Cerebellar cortex (tissue), 1 donor: ENCODE results near the gene SPOP.

Source experiments
- DNase-seq: peaks from one replicate; pipeline ENCODE4 v3.0.0-alpha.2; 2015; ENCODE audit warnings: low spot score

The SPOP gene

DNA sequence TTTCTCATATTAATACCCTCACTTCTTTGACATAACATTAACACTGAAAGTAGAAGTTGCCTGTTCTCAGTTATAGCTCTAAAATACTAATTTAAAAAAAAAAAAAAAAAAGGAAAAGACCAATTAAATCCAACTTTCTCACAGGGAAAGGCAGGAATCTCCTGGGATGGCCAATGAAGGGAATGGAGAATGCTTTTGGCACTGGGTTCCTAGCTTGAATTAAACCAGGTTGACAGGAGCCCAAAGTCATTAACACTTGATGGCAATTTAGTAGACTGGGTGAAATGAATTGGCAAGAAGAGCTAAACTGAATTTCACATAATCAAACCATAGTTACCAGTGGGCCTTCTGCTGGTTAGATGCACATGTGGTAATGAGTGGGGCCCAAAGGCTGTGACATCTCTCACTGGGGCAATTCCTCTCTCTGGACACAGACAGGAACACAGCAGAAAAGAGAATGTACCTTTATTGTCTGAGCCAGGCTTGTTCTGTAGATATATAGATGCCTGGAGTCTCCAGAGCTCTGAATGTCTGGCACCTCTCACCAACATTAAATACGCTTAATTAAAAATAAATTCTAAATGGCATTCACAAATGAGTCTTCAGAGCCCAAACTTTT lies 64.6 kb downstream of the SPOP start:
- no peak for DNase-seq

DNA sequence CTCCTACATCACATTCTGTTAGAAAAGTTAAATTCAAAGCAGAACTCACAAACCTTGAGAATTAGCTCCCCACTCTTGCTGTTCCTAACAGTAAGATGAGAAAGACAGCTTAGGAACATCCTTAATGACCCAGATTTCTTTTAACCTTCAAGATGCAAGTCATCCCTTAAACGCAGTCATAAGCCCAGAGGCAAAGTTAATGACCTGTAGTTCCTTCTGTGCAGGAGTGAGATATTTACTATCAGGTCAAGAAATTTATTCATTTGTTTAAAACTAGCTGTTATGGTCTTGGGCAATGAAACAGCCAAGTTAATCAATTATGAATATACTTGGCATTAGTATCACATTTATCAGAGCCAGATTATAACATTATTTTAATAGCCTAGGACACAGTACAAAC lies 65.2 kb downstream of the SPOP start:
- no peak for DNase-seq

DNA sequence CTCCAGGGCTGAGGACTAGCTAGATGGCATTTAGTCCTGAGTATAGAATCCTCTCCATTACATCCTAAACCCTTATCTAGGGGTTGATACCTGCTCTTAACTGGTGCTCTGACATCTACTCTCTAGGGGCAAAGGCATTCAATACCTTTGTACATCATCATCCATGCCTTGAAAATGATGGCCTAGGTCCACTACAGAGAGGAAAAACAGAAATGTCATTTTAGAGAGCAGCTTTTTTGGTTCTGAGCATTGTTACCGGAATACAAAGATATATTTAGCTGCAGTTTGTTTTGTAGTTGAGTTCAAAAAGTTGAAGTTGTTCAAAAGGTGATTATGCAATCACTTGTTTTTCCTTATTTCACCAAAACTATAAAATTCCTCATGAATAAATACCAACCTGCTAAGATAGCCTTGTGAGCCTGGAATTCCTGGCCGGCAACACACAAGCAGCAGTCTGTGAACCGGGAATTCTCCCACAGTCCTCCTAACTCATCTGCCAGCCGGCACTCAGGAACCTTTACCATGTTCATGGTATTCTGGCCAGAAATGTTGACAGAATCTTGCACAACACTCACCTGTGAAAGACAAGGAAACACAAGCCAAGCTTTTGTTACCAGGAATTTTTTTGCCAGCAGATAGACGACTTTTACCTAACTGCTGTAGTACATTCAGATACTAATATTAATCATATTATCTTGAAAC lies 66.9 kb downstream of the SPOP start:
- DNase-seq = no peak

DNA sequence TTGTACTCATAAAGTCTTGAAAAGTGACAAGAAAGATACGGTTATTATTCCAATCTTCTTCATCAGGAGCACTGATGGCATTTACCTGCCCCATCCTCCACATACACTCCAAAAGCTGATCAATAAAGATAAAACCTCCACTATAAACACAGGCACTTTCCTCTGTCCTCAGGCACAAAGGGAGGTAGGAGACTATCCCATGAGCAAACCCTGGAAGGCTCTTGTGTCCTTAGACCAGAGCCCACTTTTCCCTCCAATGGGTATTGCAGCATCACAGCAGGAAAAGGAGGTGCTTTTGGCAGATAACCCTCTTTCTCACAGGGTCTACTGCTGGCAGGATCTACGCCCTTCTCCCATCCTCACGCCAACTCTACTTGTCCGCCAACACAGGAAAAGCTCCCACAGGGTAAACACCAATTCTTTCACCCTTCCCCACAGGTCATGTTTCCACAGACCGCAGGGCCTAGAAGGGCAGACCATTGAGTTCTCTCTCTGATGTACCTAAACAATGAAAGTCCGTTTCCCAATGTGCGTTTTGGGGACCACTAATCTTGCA lies 73.5 kb downstream of the SPOP start:
- no peak for DNase-seq

DNA sequence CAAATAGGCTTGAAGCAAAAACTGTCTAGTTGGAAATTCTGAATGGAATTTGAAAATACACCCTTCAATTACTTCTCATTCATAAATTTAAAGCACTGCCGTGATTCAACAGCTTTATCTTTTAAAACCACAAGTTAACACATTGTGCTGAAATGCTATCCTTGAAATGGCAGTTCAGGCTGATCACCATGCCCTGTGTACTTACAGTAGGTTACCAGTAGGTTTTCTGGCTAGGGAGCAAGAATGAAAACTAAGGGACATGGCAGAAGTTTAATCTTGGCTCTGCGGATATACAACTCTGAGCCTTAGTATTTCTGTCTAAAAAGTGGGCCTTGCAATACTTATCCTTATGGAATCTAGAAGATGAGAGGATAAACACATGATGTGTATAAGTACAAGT lies 74.2 kb downstream of the SPOP start:
- no peak for DNase-seq

DNA sequence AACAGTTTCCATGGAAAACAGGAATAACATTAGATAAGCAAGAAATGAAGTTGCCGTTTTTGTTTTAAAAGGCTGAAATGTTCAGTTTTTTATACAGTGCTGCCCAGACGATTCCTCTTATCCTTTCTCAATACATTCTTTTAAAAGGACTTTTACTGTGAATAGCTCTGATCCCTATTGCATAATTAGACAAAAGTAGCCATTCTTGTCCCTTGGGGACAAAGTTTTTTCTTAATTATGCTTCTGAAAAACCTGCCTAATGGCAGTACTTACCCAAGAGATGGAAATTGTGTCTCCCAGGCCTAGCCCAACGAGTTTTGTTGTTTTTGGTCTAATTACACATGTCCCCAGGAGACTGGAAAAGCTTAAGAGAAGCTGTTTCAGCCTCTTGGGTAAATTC lies 74.7 kb downstream of the SPOP start:
- no peak for DNase-seq

DNA sequence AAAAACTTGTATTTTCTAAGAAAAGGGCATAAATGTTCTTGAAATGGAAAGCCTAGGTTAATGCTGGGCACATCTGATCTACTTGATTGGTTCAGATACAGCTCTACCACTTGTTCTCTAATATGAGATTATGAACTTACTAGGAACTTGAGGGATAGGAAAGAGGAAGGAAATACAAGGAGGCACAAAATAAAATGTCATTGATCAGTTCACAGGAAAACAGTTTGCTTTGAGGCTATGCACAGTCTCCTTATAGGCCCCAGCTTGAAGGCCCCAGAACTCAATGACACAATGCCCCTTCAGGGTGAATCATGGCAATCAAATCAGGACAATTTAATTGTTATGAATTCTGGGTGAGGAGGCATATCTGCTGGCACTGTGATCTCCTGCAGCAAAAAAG lies 75.1 kb downstream of the SPOP start:
- DNase-seq = no peak

DNA sequence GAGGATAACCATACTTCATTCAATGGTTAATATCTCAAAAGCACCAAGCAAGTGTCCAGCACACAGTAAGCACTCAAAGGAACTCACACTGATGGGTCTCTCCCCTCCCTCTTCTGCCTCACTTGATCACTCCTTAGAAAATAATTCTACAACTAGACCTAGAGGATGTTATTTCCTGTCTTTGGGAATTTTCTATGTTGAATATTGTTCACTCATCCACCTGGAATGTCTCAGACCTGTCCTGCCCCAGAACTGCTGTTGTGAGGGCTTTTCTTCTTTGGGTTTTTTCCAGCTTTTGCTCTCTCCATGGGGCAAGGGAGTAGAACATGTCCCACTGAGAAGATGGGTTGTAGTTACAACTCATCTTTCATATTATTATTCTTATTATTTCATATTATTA lies 76.9 kb downstream of the SPOP start:
- DNase-seq = no peak

DNA sequence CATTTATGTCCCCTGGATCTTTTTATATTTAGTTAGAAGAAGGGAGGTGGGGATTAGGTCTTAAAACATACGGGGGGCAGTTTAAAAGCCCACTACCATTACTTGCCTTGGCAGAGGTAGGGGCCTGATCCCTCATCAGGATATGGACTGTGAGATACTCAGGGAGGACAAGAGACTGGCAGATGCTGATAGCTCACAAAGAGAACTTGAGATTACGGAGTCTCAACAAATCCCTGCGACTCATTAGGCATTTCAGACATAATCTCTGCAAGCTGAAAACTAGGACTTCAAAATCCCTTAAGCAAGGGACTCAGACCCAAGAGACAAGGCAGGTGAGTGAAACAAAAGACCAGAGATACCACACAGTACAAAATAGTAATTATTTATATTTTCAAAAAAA lies 79.0 kb downstream of the SPOP start:
- DNase-seq = no peak

DNA sequence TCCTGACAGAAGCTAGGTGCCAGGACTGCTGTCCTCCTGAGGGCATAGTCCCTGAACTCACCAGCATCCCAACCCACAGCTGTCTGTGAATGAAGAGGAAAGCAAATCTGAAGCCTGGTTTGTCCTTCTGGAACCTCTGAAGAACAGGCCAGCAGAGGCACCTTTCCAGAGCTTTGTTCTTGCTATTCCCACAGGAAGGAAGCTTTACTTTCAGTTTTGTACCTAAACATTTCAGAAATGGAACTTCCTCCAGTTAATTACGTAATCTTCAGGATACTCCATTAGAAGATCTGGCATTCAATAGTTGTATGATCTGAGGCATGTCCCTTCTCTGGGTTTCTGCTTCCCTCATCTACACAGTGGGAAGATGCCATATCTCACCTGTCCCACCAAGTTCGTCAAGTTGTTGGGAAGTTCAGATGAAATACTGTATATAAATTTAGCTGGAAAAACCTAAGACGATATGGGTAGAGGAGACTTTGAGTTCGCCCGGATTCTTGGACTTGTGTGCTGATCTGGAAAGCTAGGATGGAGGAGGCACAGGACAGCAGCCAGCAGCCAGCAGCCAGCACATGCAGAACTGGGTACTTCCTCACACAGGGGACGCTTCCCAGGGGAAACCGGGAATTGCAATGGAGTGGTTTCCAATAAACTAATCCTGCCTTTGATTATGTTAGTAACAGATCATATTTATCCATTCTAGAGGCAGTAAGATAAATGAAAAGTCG lies 79.8 kb downstream of the SPOP start:
- DNase-seq = peak; percentile 40

DNA sequence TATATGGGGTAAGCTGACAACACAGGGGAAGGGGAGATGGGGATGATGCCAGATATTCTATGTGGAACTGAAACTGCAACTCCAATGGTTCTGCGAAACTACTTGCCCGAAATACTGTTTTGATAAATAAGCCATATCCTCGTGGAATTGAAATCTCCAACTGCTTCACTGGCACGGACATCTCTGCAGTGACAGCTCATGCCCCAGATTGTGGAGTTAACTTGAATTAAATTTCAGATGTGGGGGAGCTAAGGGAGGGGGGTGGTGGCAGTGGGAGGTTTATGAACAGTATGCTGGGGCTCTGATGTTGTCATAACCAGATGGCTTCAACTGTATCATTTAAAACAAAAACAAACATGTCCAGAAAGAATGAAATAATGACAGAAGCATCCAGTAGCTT lies 80.5 kb downstream of the SPOP start:
- no peak for DNase-seq

DNA sequence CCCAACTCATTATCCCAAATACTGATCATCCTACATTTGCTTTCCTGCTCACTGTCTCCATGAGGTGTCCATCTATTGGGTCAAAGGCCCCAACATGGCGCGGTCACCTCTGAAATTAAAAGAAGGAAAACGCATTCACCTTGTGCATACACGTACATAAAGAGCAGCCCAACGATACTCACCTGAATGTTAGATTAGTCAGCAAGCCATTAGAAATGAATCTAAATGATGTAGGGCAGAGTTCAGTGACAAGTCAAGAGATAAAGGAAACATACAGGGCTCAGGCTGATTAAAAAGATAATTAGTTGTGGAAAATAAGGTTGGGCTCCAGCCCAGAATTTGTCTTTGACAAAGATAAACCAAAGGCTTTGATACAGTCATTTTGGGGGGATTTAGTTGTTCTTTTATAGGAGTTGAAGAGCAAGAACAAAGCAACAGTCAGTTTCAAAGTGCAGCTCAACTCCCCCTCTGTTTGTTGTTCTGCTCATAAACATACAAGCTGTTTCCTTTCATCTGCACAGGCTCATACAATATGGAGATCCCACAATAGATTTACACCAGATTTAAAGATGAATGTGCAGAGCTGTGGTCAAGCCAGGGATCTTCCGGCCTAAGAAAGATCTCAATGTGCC lies 81.2 kb downstream of the SPOP start:
- no peak for DNase-seq

DNA sequence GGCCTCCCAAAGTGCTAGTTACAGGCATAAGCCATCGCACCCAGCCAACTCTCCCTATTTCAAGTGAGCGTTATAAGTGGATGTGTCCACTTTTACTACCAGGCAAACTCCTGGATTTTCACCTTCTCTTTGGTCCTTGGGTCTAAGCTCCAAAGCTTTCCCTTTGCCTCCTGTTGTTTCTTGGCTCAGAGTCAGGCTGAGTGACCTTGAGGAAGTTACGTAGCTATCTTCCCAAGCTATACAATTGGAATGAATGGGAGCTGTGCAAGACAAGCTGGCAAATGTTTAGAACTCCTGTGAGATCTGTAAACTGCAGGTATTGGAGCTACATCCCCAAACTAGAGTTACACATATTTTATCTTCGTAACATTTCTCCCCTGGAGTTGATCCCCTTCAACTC lies 81.9 kb downstream of the SPOP start:
- DNase-seq = no peak

DNA sequence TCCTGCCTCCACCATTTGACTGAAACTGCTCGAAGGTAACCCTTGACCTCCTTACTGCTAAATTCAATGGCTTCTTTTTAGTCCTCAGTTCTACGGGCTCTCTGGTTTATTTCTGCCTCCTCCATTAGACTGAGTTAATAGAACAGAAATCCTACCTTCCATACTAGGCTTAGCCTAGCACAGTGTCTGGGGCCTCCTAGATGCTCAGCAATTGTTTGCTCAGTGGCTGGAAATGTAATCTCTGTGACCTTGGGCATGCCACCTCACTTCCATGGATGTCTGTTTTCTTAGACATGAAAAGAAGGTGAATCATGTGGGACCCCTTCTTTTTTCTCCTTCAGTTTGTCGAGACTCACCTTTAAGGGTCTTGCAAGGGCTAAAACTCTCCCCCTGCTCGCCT lies 82.6 kb downstream of the SPOP start:
- DNase-seq = no peak

DNA sequence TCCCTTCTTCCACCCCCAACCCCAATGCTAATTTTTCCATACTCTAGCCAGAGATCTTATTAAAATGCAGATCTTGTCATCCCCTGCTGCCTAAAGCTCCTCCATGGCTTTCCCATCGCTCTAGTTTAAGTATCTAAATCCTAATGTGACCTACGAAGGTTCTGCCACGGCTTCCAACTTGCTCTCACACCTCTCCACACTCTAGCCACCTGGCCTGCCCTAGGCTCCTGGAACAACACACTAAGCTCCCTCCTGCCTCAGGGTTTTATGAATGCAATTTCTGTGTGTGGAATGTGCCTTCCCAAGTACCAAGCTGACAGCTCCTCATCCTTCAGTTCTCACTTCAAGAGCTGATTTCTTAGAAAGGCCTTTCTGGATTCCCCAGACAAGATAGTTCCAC lies 85.6 kb downstream of the SPOP start:
- DNase-seq = peak; percentile 36

DNA sequence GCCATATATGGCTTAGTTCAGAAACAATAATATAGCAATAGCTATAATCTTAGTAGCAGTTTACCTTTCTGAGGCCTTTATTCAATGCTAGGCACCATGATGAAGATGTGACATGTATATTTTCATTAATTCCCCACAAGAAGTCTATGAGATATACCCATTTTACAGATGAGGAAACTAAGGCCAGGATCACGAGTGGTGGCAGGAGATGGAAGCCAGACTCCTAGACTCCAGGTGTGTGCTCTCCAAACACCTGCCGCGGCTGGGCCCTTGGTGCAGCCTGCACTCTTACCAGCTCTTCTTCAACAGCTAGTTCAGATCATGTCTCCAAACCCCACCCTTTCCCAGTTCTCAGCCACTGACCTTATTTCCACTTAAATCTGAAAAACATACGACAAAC lies 87.0 kb downstream of the SPOP start:
- DNase-seq = no peak

DNA sequence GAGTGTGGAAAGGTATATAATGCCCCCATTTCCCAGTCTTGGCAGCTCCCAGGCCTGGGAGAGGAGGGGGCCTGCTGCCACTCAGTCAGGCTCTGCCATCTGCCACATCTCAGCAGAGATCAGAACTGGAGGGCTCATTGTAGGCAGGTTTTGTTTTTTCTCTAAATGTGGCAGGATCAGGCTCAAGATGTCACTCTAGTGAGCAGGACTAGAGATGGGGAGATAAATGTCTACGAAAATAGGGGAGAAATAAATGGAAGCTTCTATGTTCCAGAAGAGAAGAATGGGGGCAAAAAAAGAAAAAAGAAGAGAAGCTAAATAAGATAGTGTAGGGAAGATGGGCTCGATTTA lies 88.3 kb downstream of the SPOP start:
- DNase-seq = peak; percentile 86

DNA sequence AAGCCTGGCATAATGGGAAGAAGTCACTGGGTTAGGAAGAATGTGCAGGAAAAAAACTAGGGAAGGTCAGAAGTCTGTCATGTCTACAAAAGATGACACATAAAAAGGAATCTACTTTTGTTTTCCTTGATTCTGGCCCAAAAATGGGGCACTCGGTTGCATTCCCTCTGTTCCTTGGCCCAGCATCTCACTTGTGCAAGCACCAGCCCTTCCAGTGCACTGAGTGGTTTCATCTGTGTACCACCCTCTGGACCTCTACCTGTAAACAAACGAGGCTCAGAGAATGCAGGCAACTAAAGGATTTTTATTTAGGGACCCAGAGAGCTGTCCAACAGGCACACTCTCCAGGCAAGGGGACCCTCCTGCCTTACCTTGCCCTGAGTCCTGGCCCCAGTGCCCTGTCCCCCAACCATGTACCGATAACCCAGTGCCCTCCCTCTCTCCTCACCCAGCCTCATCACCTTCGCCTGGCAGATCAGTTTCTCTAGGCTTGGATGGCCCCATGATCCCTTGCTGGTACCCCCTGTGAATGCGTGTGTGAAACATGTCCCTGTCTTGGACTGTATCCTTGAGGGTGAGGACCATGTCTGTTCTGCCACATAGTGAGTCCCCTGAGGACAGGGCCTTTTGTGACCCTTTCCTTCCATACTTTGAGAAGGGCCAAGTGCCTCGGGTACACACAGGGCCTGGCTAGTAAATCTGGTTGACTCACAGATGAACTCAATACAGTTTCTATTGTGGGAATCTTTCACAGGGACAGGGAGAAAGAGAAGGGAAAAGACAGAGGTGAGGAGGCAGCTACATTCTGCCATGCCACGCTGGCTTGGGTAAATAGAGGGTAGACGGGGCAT lies 88.9 kb downstream of the SPOP start:
- peak; percentile 49 for DNase-seq

DNA sequence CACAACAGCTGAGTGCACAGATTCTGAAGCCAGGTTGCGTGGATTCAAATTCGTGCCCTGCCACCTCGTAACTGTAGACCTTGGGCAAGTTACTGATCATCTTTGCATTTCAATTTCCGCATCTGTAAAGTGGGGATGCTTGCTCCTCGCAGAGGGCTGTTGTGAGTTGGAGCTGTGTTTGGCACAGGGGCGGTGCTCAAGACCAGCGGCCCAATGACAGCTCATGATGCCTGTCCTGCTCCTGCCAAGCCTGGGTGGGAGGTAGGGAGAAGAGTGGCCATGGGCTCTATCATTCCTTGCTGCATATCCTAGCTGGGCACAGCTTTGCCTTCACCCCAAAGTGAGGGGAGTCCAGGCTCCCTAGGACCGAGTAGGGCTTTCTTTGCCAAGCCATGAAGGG lies 89.6 kb downstream of the SPOP start:
- DNase-seq = peak; percentile 55

DNA sequence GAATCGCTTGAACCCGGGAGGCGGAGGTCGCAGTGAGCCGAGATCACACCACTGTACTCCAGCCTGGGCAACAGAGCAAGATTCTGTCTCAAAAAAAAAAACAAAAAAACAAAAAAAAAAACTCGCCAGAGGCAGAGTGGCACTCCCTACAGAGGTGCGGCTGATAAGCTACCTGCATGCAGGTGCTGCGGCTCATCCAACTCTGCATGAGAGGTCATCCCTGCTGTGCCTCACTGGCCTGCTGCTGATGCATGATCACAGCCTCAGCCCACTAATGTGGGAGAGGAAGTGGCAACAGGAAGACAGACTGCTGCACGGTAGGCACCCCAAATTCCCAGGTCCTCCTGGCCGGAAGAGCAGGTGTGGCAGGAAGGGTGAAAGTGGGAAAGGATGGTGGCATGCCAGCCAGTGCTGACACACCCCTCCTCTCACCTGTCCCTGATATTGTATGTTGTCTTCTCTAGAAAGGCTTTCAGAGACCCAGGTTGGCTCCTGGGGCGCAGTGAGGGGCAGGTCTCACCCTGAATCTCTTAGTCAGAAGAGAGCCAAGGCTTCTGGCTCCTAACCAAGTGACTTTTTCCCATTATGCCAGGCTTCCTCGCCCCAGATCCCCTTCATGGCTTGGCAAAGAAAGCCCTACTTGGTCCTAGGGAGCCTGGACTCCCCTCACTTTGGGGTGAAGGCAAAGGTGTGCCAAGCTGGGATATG lies 90.4 kb downstream of the SPOP start:
- peak; percentile 37 for DNase-seq

DNA sequence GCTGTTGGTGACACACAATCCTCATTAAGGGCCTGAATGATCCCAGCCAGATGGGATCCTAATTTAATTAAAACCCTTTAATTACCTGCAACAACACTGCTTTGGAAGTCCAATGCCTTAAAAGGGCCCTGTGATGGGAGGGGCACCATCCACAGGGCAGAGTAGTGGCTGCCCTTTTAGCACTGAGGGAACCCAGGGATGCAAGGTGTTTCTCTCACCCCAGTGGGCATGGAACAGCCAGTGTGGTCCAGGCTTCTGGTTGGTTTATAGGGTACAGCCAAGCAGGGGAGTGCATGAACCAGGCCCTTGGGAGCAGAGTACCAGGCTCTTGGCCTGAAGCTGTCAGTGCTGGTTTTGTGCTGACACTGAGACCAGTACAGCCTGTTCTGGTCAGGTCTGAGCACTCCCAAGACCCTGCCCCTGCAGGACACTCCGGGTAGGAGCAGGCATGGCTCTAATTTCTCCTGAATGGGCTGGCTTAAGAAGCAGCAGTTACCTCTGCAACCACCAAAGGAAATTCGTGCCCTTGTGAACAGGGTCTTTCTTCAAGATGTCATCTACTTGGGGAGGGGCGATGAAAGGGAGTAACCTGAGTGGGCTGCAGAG lies 92.4 kb downstream of the SPOP start:
- DNase-seq = peak; percentile 74
